KOPT-K1 (cell line): ENCODE results near the gene SPATA3.
"Not testable (repeated sequence)": the region's sequence is repeated elsewhere in the genome, so short reads cannot be mapped to it uniquely, and the experiment has no call there.

Experiments
- H3K27ac ChIP-seq: fragments of 200-600 bp; sonication (generic); 2 replicates; pipeline ENCODE4 v1.5.1; 2016; ENCODE audit warnings: antibody characterized with exemption, mild to moderate bottlenecking, low read depth, low read length; ENCODE audit not compliant: poor library complexity, severe bottlenecking
- H3K36me3 ChIP-seq: fragments of 200-600 bp; sonication (generic); 2 replicates; pipeline ENCODE4 v1.5.1; 2017; ENCODE audit warnings: antibody characterized with exemption, mild to moderate bottlenecking, low read length, moderate library complexity; ENCODE audit not compliant: insufficient read depth
- H3K9me3 ChIP-seq: fragments of 200-600 bp; sonication (generic); 2 replicates; pipeline ENCODE4 v1.5.1; 2017; ENCODE audit warnings: antibody characterized with exemption, low read length, mild to moderate bottlenecking; ENCODE audit not compliant: insufficient read depth, poor library complexity, severe bottlenecking

SPATA3 gene

GRCh38 chr2:231000211-231000904 is 4.4 kb downstream of the SPATA3 start:
- H3K36me3 ChIP-seq: no peaks in the 10 kb centered on the region
- H3K27ac ChIP-seq: no peak overlapping the region
- H3K9me3 ChIP-seq: peaks cover 18% of the 10 kb centered on the region

- Histone ChIP-seq H3K27ac (no peak overlapping the region), H3K9me3 (peaks cover 18% of the 10 kb centered on the region), H3K36me3 (no peaks in the 10 kb centered on the region)
These were observed 5.1 kb downstream of the SPATA3 start for GRCh38 chr2:231001036-231001435.

GRCh38 chr2:231001921-231002320 is 6.0 kb downstream of the SPATA3 start:
- H3K9me3 ChIP-seq: peaks cover 11% of the 10 kb centered on the region
- no peaks in the 10 kb centered on the region for H3K36me3 ChIP-seq
- H3K27ac ChIP-seq: no peak overlapping the region

- no peak overlapping the region for H3K27ac ChIP-seq
- H3K9me3 ChIP-seq: peaks cover 4% of the 10 kb centered on the region
- no peaks in the 10 kb centered on the region for H3K36me3 ChIP-seq
These were observed 6.7 kb downstream of the SPATA3 start for GRCh38 chr2:231002641-231003040.

- peaks cover 3% of the 10 kb centered on the region for H3K9me3 ChIP-seq
- no peak overlapping the region for H3K27ac ChIP-seq
- no peaks in the 10 kb centered on the region for H3K36me3 ChIP-seq
These were observed 7.3 kb downstream of the SPATA3 start for GRCh38 chr2:231003186-231003585.

- H3K27ac ChIP-seq, H3K36me3 ChIP-seq, H3K9me3 ChIP-seq: not testable (repeated sequence)
These were observed 9.0 kb downstream of the SPATA3 start for GRCh38 chr2:231004930-231005329.

GRCh38 chr2:231007286-231008098 is 11.6 kb downstream of the SPATA3 start:
- no peaks in the 10 kb centered on the region for H3K9me3 ChIP-seq
- no peak overlapping the region for H3K27ac ChIP-seq
- H3K36me3 ChIP-seq: no peaks in the 10 kb centered on the region

GRCh38 chr2:231008131-231008530 is 12.2 kb downstream of the SPATA3 start:
- H3K27ac ChIP-seq: no peak overlapping the region
- H3K9me3 ChIP-seq: no peaks in the 10 kb centered on the region
- no peaks in the 10 kb centered on the region for H3K36me3 ChIP-seq

- H3K27ac ChIP-seq: no peak overlapping the region
- H3K9me3 ChIP-seq: no peaks in the 10 kb centered on the region
- H3K36me3 ChIP-seq: no peaks in the 10 kb centered on the region
These were observed 13.5 kb downstream of the SPATA3 start for GRCh38 chr2:231009236-231009919.

GRCh38 chr2:231010201-231010730 is 14.3 kb downstream of the SPATA3 start:
- H3K9me3 ChIP-seq: no peaks in the 10 kb centered on the region
- no peak overlapping the region for H3K27ac ChIP-seq
- H3K36me3 ChIP-seq: no peaks in the 10 kb centered on the region

GRCh38 chr2:231011526-231011925 is 15.6 kb downstream of the SPATA3 start:
- no peaks in the 10 kb centered on the region for H3K36me3 ChIP-seq
- no peak overlapping the region for H3K27ac ChIP-seq

GRCh38 chr2:231012463-231012862 is 16.5 kb downstream of the SPATA3 start:
- no peaks in the 10 kb centered on the region for H3K36me3 ChIP-seq
- H3K9me3 ChIP-seq: no peaks in the 10 kb centered on the region
- H3K27ac ChIP-seq: no peak overlapping the region

More at GRCh38 chr2:231011526-231011925, 15.6 kb downstream of the SPATA3 start:
- H3K9me3 ChIP-seq: no peaks in the 10 kb centered on the region

GRCh38 chr2:231013820-231014219 is 17.9 kb downstream of the SPATA3 start:
- Histone ChIP-seq H3K36me3 (no peaks in the 10 kb centered on the region), H3K9me3 (no peaks in the 10 kb centered on the region), H3K27ac (no peak overlapping the region)

GRCh38 chr2:231015478-231015877 is 19.6 kb downstream of the SPATA3 start:
- Histone ChIP-seq H3K9me3 (no peaks in the 10 kb centered on the region), H3K36me3 (no peaks in the 10 kb centered on the region), H3K27ac (no peak overlapping the region)

- H3K27ac ChIP-seq: no peak overlapping the region
- no peaks in the 10 kb centered on the region for H3K9me3 ChIP-seq
- no peaks in the 10 kb centered on the region for H3K36me3 ChIP-seq
These were observed 20.0 kb downstream of the SPATA3 start for GRCh38 chr2:231015926-231016325.
